H1 (cell line): ENCODE data around the gene APOL3. TPM values are rescaled to one million over a fixed set of nuclear protein-coding genes. Genes with fewer than 3 reads are reported as not detected.

ENCODE experiments used
- CHD1 ChIP-seq: IDR thresholded peaks from 2 replicates; pipeline ENCODE4 v1.6.1; 2012; ENCODE audit warnings: low read depth, low read length, improper control_type of control experiment
- JUN ChIP-seq: IDR thresholded peaks from 2 replicates; pipeline ENCODE4 v1.6.1; 2011; ENCODE audit warnings: low read depth, mild to moderate bottlenecking, improper control_type of control experiment, low read length
- JUND ChIP-seq: IDR thresholded peaks from 2 replicates; pipeline ENCODE4 v1.6.1; 2011; ENCODE audit warnings: mild to moderate bottlenecking, improper control_type of control experiment, low read length
- MAFK ChIP-seq: IDR thresholded peaks from 2 replicates; pipeline ENCODE4 v1.6.1; 2012; ENCODE audit warnings: low read depth, mild to moderate bottlenecking, improper control_type of control experiment, low read length
- NRF1 ChIP-seq: IDR thresholded peaks from 2 replicates; pipeline ENCODE4 v1.6.1; 2011; ENCODE audit warnings: mild to moderate bottlenecking, low read depth, low read length, improper control_type of control experiment
- PHF8 ChIP-seq: fragments of 200-600 bp; sonication (generic); conservative IDR thresholded peaks from 2 replicates; pipeline ENCODE4 v1.7.1; 2012; ENCODE audit warnings: low read depth, mild to moderate bottlenecking, inconsistent platforms, low read length, moderate library complexity
- POLR2AphosphoS5 ChIP-seq: IDR thresholded peaks from 2 replicates; pipeline ENCODE4 v1.6.1; 2011; ENCODE audit warnings: low read depth, low read length
- RAD21 ChIP-seq, 2 experiments: IDR thresholded peaks in 1 of 2; conservative IDR thresholded peaks in 1 of 2; 2 replicates each; pipeline ENCODE4 v1.6.1; 2011; ENCODE audit warnings: low read depth in 2 of 2, low read length in 2 of 2, improper control_type of control experiment in 1 of 2, inconsistent platforms in 1 of 2, mild to moderate bottlenecking in 1 of 2, moderate library complexity in 1 of 2
- SIN3A ChIP-seq, 2 experiments: IDR thresholded peaks in 1 of 2; conservative IDR thresholded peaks in 1 of 2; 2 replicates each; pipeline ENCODE4 v1.6.1; 2011 to 2012; ENCODE audit warnings: low read length in 2 of 2, improper control_type of control experiment in 1 of 2, low read depth in 1 of 2, mild to moderate bottlenecking in 1 of 2
- SUZ12 ChIP-seq: fragments of 200-600 bp; sonication (generic); IDR thresholded peaks from 2 replicates; pipeline ENCODE4 v1.6.1; 2012; ENCODE audit warnings: mild to moderate bottlenecking, inconsistent platforms, low read length, moderate library complexity, mixed read lengths
- TAF7 ChIP-seq: optimal IDR thresholded peaks from 2 replicates; pipeline ENCODE3; 2011; ENCODE audit warnings: low read depth, mild to moderate bottlenecking, inconsistent platforms, low read length, moderate library complexity, borderline replicate concordance
- polyA plus RNA-seq, 7 experiments: library from polyadenylated mRNA; depleted of rRNA in 3 of 7; stranded (reverse) in 5 of 7; unstranded in 2 of 7; fragments of >200 nt in 5 of 7; fragments of 200-250 nt in 2 of 7; gene quantifications; 1 replicate in 5 of 7; 2 replicates in 1 of 7; 4 replicates in 1 of 7; pipeline versions ENCODE4 v1.2.1 to v1.2.3, GENCODE V29; 2011 to 2013; ENCODE audit warnings: missing spikeins in 2 of 7, mixed read lengths in 2 of 7
- total RNA-seq: library from RNA; stranded (reverse); fragmentation: NEBNext Ultra II Directional; extraction: Animal tissue kit (Norgen Biotek cat#: 25700); gene quantifications from 2 replicates; pipeline ENCODE4 v1.2.1, GENCODE V29; 2021

Gene APOL3
- total and polyA plus RNA-seq, 2 of the 8 experiments (the other 6 are each of a cell fraction or from before 2014, with no cell fraction given): 0.12 TPM; not detected in 1

DNA sequence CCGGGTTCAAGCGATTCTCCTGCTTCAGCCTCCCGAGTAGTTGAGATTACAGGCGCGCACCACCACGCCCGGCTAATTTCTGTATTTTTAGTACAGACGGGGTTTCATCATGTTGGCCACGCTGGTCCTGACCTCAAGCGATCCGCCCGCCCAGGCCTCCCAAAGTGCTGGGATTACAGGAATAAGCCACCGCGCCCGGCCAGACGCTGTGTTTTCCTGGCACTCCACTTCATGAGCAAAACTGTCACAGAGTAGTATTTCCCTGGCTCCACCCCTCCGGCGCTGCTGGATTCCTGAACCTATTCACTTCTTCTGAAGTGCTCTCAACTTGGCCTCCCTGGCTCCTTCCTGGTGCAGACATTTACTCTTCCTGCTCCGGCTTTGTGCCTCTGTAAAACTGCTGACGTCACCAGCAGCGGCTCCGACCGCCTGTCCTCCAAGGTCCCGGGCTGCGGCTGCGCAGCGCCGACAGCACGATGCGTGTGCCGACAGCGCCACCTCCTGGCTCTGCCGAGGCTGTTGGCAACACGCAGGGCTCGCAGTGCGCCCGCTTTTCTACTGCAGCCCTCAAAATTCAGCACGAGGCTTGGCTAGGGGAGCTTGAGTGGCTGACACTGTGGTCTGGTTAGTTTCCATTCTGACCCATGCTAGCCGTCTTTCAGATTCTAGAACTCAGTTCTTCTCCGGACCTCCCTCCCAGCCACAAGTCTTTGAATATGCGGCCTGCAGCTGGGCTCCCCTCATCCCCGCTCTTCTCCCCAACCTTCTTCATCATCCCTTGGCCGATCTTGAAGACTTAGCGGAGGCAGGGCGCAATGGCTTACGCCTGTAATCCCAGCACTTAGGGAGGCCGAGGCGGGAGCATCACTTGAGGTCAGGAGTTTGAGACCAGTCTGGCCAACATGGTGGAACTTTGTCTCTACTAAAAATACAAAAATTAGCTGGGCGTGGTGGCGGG lies 36.6 kb downstream of the APOL3 start (continued):
- peak; percentile 80; the same call in 1 of the 2 replicates for TF ChIP-seq MAFK
- peak; percentile 81 for TF ChIP-seq NRF1
- peak; percentile 58; the same call in 1 of the 2 replicates for TF ChIP-seq JUN
- TF ChIP-seq SIN3A (conservative IDR thresholded peaks at IDR 0.05 in 1 of 2, IDR thresholded peaks at IDR 0.05 in 1 of 2; ENCODE audit: low read depth in 1 of 2, low read length in 2 of 2): 0 out of 4 replicates have a peak, but pooled peaks of 1 of the 2 experiments have one; percentile 32
- TF ChIP-seq PHF8: no peak
- no peak for TF ChIP-seq TAF7
- peak; percentile 100 for TF ChIP-seq RAD21 (IDR thresholded peaks at IDR 0.05 in 1 of 2, conservative IDR thresholded peaks at IDR 0.05 in 1 of 2; ENCODE audit: low read depth in 2 of 2, low read length in 2 of 2)
- TF ChIP-seq POLR2AphosphoS5: no peak
- TF ChIP-seq JUND: peak; percentile 86
- no peak for TF ChIP-seq SUZ12
- TF ChIP-seq CHD1: no peak
